NCI-H1092 (cell line): ENCODE results near the gene CLBA1.

Experiments used
- DNase-seq: peaks from one replicate; lab custom pipeline; 2025; lab: John Stamatoyannopoulos, UW

The CLBA1 gene

DNA sequence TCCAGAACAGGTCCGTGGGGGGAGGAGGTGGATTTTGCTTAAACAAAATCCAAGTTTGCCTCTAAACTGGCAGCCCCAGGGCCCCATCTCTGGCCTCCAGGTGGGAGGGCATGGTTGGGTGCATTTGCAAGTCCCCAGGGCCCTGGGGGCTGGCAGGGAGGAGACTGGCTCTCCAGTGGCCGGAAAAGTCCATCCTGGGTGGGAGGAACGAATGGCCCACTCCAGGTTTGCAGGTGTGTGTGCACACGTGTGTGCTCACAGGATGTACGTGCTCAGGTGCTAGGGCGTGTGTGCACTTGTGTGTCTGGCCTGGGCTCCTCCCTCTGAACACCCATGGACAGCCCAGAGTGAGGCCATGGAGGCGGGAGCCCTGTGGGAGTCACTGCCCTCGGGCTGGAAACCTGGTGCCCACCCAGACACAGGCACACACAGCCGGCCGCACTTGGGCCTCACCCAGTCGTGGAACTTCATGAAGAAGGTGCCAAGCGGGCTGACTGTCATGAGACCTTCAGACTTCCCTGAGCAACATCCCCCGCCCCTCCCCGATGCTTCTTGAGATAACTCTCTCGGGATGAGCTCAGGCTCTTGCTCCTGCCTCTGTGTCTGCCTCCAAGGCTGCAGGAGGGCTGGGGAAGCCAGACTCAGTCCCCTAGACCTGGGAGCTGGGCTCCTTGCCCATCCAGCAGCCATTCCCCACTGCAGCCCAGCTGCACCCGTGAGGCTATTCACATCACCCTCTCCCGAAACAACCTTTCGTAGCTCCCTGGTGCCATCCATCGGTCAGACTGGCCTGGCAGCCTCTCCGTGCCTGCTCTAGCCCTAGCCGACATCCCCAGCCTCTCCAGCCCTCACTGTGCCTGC lies 16.8 kb upstream of the CLBA1 start:
- no peak for DNase-seq

DNA sequence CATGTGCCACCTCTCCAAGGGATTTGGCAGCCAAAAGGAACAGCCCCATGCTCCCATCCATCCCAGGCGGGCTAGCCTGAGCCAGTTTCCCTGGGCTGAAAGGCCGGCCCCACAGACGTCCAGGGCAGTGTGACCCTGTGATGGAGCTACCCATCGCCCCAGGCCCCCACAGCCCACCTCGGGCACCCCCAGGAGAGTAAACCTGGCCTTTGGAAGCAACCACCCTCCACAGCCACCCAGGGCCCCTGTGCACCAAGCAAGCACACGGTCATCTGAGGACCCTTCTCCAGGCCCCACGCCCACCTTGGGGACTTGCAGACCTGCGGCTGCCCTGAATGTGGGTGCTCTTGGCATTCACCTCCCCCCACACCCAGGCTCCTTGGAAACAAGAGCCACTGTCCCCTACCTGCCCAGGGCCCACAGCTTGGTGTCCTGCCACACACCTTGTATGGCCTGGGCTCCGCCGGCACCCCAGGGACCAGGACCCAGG lies 15.8 kb upstream of the CLBA1 start:
- no peak for DNase-seq

DNA sequence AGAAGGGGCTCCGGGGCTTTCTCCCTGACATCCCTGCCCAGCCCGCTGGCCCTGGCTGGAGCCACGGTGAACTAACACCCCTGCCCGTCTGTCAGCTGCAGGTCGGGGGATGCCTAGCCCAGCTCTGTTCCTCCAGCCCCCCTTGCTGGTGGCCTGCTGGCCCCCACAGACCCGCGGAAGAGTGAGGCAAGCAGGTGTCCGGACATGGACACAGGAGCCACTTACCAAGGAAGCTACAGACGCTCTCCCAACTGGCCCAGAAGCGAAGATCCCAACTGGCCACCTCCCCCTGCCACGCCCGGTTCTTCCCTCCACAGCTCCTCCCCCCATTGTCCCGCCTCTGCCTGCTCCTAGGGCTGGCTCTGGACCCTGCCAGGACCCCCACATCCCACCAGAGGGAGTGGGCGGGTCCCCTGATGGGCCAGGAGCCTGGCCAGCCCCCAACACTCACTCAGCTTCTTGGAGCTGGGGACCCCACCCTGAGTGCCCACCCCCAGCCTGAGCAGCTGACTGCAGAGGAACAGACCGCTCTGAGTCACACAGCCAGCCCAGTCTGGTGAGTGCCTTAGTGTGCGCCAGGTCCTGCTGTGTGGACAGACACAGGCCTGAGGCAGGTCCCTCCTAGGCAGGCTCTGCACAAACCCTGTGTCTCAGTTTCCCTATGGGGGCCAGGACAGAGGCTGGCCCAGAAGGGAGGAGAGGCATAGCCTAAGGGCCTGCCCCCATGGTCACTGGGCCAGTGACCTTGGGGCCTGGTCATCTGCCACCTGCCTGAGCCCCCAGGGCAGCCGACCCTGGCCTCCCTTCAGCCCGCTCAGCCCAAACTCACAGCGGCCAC lies 15.1 kb upstream of the CLBA1 start:
- DNase-seq, result no peak

DNA sequence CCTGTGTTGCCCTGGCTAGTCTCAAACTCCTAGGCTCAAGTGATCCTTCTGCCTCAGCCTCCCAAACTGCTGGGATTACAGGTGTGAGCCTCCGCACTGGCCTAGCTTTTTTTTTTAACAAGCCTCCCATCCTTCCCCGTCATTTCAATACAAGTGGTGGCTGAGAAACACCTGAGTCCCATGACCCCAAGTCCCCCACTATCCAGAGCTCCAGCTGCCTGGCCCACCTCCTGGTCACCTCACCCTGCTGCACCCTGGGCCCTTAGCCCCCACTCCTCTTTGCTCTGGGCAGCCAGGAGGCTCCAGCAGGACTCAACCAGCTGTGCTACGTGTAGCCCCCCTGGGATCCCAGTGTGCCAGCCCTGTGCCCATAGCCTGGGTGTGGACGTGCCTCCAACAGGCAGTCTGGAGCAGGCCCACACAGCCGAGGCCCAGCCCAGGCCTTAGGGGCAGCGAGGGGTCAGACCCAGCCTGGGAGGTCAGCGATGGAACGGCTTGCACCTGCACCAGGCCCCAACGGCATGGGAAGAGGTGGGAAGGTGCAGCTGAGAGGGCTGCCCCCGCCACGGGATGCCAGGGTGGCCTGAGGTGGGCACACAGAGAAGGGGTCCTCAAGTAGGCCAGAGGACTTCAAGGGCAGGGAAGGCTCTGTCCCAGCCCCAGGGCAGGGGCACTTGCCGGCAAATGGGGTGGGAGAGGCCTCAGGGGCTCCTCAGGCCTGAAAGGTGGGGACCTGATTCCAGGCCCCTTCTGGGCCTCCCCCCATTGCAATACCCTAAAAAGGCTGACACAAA lies 13.9 kb upstream of the CLBA1 start:
- no peak for DNase-seq

DNA sequence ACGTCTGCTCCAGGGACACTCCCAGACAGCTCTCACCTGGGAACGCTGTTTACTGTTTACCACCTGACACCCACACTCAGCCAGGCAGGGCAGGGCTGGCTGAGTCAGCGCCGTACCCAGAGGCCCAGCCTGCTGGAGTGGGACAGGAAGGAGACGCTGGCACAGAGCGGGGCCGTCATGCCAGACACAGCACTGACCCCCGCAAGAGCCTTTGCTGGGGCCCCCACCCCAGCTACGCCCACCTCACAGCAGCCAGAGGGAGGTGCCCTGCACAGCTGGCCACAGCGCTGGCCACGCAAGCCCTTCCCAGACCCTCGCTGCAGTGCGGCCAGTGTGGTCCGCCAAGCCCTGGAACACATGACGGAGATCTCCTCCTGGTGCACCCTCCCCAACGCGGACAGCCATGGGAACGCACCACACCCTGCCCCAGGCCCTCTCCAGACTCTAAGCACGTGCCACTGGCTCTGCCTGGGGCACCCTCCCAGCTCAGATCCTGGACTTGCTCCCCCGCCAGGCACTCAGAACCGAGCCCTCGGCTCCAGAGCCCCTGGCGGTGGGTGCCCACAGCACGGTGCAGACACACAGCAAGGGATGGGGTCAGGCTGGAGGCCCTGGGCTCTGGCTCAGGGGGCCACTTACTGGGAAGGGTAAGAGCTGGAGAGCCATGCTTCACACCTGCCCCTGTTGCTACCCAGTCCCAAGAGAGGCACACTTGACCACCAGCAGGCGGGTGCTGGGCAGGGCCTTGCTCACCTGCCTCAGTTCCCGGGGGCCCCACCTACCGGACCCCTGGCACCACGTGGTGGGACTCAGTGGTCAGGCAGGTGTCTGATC lies 13.1 kb upstream of the CLBA1 start:
- DNase-seq, result no peak

DNA sequence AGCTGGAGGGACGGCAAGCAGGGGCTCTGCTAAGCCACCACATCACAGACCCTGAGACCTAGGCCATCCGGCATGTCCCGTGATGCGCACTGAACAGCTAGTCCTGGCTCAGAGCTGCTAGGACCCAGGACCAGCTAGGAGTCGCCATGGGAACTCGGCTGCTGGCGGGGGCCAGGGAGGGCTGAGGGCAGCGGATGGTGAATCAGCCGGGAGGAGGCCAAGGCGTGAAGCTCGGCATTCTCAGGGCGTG lies 12.5 kb upstream of the CLBA1 start:
- DNase-seq, result no peak

DNA sequence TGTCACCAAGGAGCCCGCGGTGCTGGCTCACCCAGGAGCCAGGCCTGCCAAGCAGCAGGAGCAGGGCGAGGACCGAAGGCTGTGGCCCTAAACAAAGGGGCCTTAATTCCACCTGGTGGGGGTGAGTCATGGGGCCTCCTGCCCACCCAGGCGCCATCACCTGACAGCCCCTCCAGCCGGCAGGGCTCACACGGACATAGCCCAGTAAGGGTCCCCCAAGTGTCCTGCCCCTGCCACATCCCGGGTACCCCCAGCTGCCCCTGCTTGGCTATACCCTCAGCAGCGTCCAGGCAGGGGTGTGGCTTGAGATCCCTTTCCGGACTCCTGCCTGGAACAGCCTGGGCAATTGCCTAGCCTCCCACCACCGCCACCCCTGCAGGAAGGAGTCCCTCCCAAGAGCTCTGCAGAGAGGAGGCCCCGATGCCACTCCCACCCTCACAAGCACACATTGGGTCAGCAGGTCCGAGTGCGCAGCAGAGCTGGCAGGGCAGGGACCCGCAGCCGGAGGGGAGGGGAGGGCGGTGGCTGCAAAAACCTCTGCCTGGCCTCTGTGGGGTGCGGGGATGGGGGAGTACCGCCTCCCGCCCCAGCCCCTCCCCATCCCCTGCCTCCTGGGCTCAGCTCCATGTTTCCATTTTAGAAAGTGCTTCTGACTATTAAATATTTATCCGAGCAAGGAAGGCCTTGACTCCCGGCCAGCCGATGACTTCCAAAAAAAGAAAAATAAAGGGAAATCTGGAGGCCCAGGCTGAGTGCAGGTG lies 12.0 kb upstream of the CLBA1 start:
- DNase-seq, result no peak

DNA sequence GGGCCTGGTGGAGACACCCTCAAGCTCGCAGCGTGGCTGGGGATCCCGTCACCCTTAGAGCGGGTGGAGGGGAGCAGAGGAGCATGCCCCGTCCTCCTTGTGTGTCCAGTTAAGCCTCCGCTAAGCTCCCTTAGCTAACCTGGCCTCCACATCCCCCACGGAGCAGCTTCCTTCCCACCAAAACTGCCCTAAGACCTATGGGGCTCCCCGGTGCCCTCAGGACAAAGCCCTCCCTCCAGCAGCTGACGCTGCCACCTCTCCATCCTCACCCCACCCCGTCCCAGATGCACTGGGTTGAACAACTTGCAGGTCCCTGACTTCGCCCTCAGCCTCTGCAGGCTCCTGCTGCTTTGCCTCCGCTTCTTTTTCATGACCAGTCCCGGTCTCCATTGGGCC lies 11.4 kb upstream of the CLBA1 start:
- DNase-seq, result no peak

DNA sequence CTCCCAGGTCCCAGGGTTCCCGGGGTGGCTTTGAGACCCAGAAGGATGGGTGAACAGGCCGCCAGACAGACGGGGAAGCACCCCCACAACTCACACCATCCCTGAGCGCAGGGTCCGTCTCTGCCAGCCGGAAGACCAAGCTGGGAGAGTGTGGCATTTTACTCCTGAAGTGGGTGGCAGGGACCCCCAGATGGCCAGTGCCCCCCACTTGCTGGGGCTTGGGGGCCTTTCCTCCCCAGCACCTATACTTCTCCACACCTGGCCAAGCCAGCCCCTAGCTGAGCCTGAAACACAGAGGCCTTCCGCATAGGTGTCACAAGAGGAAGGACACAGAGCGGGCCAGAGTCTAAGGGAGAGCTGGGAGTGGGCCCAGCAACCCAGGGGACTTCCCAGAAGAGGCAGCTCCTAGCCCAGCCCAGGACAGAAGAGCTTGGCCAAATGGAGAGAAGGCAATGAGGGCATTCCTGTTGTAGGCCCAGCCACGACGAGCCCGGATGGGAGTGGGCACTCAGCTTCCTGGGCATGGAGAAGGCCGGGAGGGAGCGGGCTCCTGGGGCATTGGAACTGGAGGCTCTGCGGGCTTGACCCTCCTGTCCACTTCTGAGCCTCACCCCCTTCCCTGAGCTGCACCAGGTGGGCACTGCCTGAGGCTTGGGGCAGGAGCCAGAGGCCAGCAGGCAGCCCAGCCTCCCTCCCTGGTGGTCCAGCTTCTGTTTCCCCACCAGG lies 10.8 kb upstream of the CLBA1 start:
- DNase-seq, result no peak

DNA sequence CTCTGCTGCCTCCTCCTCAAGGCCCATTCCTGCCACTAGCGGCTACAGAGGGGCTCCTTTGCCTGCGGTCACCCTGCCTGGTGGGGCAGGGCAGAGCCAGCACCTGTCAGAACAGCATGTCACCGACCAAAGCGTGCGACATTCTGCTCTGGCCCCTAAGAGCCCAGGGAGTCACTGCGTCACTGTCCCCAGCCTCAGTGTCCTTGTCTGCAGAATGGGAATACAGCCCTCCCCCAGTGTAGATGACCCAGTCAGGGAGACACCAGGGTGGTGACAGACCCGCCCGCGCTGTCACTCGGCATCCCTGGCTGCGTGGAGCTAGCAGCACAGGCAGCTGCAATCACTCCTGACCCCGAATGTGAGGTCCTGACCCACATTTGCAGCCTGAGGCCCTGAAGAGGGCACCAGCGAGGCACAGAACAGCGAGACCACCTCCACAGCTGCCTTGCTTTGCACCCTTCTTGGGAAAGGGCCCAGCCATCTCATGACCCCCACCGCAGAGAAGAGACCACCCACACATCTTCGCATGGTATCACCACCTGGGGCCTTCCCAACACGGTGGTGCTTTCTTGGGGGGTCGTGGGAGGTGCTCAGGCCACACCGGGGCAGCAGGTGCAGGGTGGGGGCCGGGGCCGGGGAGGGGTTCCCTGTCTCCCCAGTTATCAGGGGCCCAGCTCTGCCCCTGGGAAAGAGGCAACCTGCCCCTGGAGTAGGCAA lies 9.9 kb upstream of the CLBA1 start:
- DNase-seq, result no peak

DNA sequence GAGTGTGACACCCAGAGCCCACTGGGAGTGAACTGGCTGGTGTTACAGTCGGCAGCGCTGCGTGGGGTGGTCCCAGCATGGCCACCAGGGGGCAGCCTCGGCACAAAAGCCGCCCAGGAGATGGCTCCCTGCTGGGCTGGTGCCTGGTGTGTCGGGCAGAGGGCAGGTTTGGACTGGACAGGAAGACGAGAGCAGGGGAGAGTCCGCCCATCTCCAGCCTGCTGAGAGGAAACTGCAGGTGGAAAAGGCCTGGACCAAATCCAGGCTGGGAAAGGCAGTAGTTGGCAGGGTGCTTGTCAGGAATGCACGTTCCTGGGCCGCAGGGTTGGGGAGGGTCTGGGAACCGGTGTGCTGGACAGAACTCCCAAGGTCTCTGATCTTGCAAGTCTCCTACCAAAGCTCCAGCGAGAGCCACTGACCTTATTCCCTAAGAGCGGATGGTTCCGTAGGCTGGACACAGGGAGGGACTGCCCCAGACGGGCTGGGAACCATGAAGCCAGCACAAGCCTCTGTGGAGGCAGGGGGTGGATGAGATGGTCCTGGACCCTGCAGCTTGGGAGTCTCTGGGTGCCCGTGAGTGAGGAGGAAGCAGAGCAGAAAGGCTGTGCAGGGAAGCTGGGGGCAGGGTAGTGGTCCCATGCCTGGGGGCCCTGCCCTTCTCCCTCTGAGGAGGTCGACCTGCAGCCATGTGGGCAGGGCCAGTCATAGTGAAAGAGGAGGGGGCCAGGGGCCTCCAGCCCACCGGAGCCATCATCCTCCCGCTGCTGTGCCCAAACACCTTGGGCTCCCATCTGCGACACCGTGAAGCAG lies 9.2 kb upstream of the CLBA1 start:
- no peak for DNase-seq

DNA sequence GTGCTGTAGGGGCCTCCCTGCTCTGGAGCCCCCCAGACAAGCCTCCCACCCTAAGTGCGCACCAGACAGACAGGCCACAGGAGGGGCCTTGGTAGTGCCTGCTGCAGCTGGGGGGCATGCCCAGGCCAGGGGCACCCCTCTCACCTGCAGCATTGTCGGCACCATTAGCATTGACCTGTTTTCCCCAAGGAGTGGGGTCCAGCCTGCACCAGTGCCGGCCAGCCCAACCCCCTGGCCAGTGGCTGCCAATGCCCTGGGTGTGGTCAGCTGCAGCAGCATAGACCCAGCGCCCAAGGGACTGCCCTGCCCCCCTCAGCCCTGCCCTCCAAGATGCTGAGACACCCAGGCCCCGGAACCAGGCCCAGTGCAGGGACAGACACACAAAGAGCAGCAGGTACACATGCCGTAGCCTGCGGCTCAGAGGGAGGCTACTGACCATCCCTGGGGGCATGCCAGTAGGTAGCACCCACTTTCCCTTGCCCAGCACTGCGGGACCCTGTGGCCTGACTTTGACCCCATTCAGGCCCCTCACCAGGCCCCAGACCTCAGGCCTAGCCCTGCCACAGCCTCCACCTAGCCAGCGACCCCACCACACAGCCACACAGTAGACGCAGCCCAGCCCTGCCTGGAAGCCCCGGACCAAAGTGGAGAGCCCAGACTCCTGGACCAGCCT lies 8.4 kb upstream of the CLBA1 start:
- no peak for DNase-seq

DNA sequence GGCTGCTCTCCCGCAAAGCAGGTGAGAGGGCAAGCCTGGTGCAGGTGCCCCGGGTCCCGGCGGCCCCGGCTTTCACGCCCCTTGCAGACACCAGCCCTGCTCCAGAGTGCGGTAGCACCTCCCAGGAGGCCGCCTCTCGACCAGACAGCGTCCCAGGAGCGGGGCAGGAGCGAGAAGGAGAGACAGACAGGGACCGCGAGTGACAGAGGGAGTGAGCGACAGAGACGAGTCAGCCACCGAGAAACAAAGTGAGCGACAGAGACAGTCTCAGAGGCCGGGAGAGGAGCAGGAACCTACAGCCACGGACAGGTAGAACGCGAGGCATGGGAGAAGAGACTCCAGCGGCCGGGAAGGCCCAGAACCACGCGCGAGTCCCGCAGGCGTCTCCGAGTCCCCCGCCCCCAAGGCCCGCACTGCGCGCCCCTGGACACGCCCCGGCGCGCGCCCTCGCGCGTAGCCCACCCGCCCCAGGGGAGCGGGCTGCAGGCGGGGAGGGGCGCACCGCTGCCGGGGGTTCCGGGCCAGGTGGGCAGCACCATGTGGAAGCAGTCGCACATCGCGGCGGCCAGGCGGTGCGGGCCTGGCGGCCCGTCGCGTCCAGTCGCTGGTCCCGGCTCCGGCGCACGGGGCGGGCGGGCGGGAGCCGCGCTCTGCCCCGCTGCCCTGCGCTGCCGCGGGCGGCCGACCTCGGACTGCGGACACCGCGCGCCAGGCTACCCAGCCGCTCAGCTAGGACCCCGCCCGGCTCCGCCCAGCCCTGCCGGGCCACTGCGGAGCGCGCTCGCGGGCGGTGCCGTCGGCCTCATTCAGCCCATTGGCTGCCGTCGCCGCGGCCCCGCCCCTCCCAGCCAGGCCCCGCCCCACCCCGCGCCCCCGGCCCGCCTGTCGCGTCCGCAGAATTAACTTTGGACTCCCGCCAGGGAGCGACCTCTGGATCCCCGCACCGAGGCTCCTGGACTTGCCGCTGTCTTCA lies 7.6 kb upstream of the CLBA1 start, which contains the start of gene AHNAK2:
Gene AHNAK2, minus strand, starts transcription at position 694 of the 973 bp plus-strand sequence. Its CDS starts 137 bp downstream, at position 557.
- peak; percentile 53 for DNase-seq

DNA sequence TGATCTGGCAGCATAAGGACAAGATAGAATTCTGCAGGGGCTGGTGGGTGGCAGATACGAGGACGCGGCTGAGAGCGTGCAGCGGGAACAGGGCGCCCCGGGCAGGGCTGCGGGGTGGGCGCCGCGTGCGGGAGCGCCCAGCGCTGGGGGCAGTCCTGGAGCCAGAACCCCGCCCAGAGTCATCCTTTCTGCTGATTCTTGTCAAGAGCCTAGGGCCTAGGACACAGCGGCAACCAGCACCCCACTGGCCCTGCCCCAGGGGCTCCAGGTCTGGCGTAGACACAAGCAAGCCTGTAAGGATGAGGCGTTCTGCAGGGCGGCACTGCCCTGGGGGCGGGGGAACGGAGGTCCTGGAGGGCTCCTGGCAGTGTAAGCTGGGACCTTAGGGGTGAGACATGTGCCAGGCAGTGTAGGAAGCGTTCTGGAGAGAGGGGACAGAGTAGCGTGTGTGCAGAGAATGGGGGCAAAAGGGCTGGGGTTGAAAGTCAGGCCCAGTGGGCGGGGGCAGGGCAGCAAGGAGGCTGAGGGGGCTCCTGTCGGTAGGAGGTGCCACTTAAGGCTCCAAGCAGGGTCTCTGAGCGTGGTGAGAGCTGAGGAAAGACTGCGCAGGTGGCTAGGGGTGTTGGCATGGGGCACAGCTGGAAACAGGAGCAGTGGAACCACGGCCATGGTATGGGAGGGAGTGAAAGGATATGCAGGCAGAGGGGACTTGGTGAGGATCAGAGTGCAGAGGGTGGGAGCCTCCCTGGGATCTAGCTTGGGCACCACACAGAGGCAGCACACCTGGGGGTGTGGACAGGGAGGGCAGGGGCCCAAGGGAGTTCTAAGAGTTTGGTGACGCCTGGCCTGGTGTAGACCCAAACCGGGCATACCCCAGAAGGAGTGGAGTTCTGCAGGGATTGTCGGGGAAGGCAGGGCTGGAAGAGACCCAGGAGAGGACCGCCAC lies 6.6 kb upstream of the CLBA1 start:
- no peak for DNase-seq

DNA sequence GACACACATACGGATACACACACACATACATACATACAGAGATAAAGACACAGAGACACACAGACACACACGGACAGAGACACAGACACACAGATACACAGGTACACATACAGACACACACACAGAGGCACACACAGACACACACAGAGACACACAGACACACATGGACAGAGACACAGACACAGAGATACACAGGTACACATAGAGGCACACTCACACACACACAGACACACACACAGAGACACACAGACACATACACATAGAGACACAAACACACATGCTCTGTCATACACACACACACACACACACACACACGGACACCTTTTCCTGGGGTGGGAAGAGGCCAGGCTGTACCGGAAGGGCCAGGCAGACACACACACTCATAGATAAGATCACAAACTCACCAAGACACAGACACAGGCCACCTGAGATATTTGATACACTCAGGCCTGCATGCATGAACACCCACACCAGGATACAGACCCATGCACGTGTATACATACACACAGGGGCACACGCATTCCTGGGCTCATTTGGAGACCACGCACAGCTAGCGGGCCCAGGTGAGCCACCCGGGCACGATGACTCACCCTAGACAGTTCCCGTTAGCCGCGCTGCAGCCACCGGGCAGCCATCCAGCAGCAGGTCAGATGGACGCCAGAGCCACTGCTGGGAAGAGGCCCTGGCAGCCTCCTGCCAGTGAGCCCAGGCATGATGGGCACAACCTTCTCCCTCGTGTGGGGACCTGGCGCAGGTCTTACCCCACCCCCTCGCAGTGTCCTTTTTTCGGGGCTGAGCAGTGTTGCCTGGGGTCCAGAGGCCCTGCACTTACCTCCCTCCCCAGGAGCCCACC lies 5.6 kb upstream of the CLBA1 start:
- DNase-seq, result no peak
